A549 treated with dexamethasone at 1 μM for 4 hours (cell line): ENCODE measurements around the gene KCNMB2. TPM values are rescaled to one million over a fixed set of nuclear protein-coding genes. Genes with fewer than 3 reads are reported as not detected.

Experiments
- total RNA-seq: library from RNA; stranded (reverse); fragments of 200-300 nt; extraction: Qiagen RNA extraction; gene quantifications from 5 replicates; pipeline ENCODE4 v1.2.3, GENCODE V29; 2022

KCNMB2 gene
- not detected in 5 replicates for total RNA-seq

GRCh38 chr3:178536211-178537079 is at the start of gene KCNMB2:
Gene KCNMB2 (plus strand): TSS chr3:178536436.

